A549 (cell line): ENCODE data around the gene ZBED5. TPM values are rescaled to one million over a fixed set of nuclear protein-coding genes. Genes with fewer than 3 reads are reported as not detected.

Source experiments
- ATAC-seq, 2 experiments: fragments of 200-7000 bp in 1 of 2; fragments of >200 bp in 1 of 2; cut with Nextera tagmentation in 1 of 2; cut with Tn5 transposase in 1 of 2; 3 replicates each; pipeline versions ENCODE4 v1.8.0 to v1.9.1; 2018 to 2020; ENCODE audit warnings: mild to moderate bottlenecking in 1 of 2, moderate library complexity in 1 of 2
- CTCF ChIA-PET: fragments of 300-600 bp; sonication (Branson Sonifier 250); formaldehyde crosslinking; extraction: SDS; loops from one replicate; lab custom pipeline; 2021; ENCODE audit warnings: antibody characterized with exemption, inconsistent platforms; lab: Yijun Ruan, JAX
- POLR2A ChIA-PET: fragments of 350-600 bp; formaldehyde crosslinking; extraction: SDS; loops from one replicate; lab custom pipeline; 2021; ENCODE audit warnings: antibody characterized with exemption, inconsistent platforms; lab: Yijun Ruan, JAX
- DNase-seq, 2 experiments: peaks; one replicate each; pipeline versions ENCODE4 v3.0.0 to v3.0.0-alpha.2; 2011 to 2016; ENCODE audit warnings: low read depth in 1 of 2, low spot score in 1 of 2
- FAIRE-seq: peaks from 2 replicates; lab custom pipeline; 2011; peaks lifted over from hg19 to GRCh38; lab: Jason Lieb, UNC
- H3K27ac ChIP-seq, 2 experiments: fragments of >200 bp; sonication (Bioruptor Twin); formaldehyde crosslinking; 3 replicates each; pipeline ENCODE4 v1.5.1; 2016 to 2017
- H3K4me1 ChIP-seq: fragments of >200 bp; sonication (Bioruptor Twin); formaldehyde crosslinking; 3 replicates; pipeline ENCODE4 v1.6.1; 2016
- H3K4me2 ChIP-seq: fragments of >200 bp; sonication (Bioruptor Twin); formaldehyde crosslinking; 3 replicates; pipeline ENCODE4 v1.6.1; 2016
- H3K4me3 ChIP-seq: fragments of >200 bp; sonication (Bioruptor Twin); formaldehyde crosslinking; 3 replicates; pipeline ENCODE4 v1.5.1; 2016
- H3K9me3 ChIP-seq: fragments of >200 bp; sonication (Bioruptor Twin); formaldehyde crosslinking; 3 replicates; pipeline ENCODE4 v1.6.1; 2016
- CEBPB ChIP-seq, 2 experiments: fragments of >200 bp in 1 of 2; sonication (Bioruptor Twin) in 1 of 2; formaldehyde crosslinking in 1 of 2; IDR thresholded peaks; 2 replicates each; pipeline ENCODE4 v1.6.1; 2012 to 2016
- FOSL2 ChIP-seq, 2 experiments: fragments of 450-650 bp in 1 of 2; fragments of >200 bp in 1 of 2; sonication (Bioruptor Twin) in 1 of 2; formaldehyde crosslinking; IDR thresholded peaks; 2 replicates each; pipeline versions ENCODE4 v1.5.0 to v1.6.1; 2016 to 2020; ENCODE audit warnings: mild to moderate bottlenecking in 1 of 2, moderate library complexity in 1 of 2
- GATA3 ChIP-seq: IDR thresholded peaks from 2 replicates; pipeline ENCODE4 v1.6.1; 2012; ENCODE audit warnings: borderline replicate concordance
- JUNB ChIP-seq: fragments of >200 bp; sonication (Bioruptor Twin); formaldehyde crosslinking; IDR thresholded peaks from 2 replicates; pipeline ENCODE4 v1.6.1; 2016
- MAZ ChIP-seq: fragments of 150-350 bp; IDR thresholded peaks from 2 replicates; pipeline ENCODE4 v1.6.1; 2014; ENCODE audit warnings: antibody characterized with exemption, low read depth, low read length, borderline replicate concordance
- MYC ChIP-seq: IDR thresholded peaks from 2 replicates; pipeline ENCODE4 v1.6.1; 2012; ENCODE audit warnings: mild to moderate bottlenecking, inconsistent platforms, low read length, improper control_type of control experiment, borderline replicate concordance
- RAD21 ChIP-seq, 2 experiments: fragments of >200 bp in 1 of 2; sonication (Bioruptor Twin) in 1 of 2; formaldehyde crosslinking in 1 of 2; IDR thresholded peaks in 1 of 2; conservative IDR thresholded peaks in 1 of 2; 2 replicates in 1 of 2; 3 replicates in 1 of 2; pipeline ENCODE4 v1.6.1; 2012 to 2018; ENCODE audit warnings: inconsistent platforms in 1 of 2
- RFX5 ChIP-seq: fragments of 450-650 bp; IDR thresholded peaks from 2 replicates; pipeline ENCODE4 v1.7.1; 2014; ENCODE audit warnings: antibody characterized with exemption, mild to moderate bottlenecking, moderate library complexity
- SMC3 ChIP-seq: fragments of >200 bp; sonication (Bioruptor Twin); formaldehyde crosslinking; IDR thresholded peaks from 3 replicates; pipeline ENCODE4 v1.6.1; 2018; ENCODE audit warnings: inconsistent platforms
- WGBS: methylation state at CpG from one replicate; pipeline ENCODE4 v1.1.6; 2017; ENCODE audit errors: missing lambda C conversion rate; 5-methylcytosine and 5-hydroxymethylcytosine counted together
- polyA plus RNA-seq, 4 experiments: library from polyadenylated mRNA; depleted of rRNA in 3 of 4; stranded (reverse); fragments of >200 nt; fragmentation: RNase III in 1 of 4; extraction: RNeasy Plus Mini Kit Qiagen cat#74134 plus additional on column Dnase treatment in 1 of 4; gene quantifications; 2 replicates in 3 of 4; 3 replicates in 1 of 4; pipeline ENCODE4 v1.2.3, GENCODE V29; 2011 to 2017
- TF ChIP-seq, protein P1 (sequence below): fragments of >200 bp; sonication (Bioruptor Twin); formaldehyde crosslinking; IDR thresholded peaks from 3 replicates; pipeline ENCODE4 v1.5.1; 2016
- TF ChIP-seq, protein P2 (sequence below): fragments of 200-600 bp; sonication (generic); IDR thresholded peaks from 2 replicates; pipeline ENCODE4 v1.6.1; 2016; ENCODE audit warnings: antibody characterized with exemption, mild to moderate bottlenecking, moderate library complexity
- TF ChIP-seq, protein P3 (sequence below): fragments of >200 bp; sonication (Bioruptor Twin); formaldehyde crosslinking; IDR thresholded peaks from 2 replicates; pipeline ENCODE4 v1.6.1; 2016

The ZBED5 gene
- polyA plus RNA-seq, 2 of the 4 experiments (the other 2 are of a cell fraction) = 60.6 to 132 TPM

DNA sequence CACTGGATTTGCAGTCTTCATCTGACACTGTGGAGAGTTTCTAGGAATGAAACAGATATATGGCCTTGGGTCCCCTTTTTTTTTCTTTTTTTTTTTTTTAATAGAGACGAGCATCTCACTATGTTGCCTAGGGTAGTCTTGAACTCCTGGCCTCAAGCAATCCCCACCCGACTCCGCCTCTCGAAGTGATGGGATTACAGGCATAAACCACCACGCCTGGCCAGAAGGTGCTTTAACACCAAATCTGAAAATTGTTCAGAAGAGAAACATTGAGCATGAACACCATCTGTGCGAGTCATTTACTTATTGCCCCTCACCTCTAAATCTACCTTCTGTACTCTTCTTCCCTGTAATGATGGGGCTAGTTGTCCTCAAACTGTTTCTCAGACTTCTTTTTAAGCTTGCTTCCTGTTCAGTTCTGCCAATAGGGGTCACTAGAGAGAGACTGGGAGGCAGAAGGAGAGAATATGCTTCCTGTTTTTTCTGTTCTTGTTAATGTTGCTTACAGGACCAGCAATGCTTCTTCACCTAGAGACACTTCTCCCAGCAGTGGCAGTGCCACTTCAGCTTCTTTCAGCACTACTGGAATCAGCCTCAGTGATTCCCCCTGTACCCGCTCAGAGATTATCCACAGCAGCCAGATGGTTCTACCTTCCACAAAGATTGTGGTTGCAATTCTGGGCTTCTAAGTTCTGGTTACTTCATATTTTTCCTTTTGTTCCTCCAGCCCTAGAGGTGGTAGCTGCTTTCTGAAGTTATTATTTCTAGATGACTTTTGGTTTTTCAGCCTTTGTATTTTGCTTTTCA lies 20.8 kb upstream of the ZBED5 start:
- 91% methylated on average over 7 of the region's 7 CpGs for WGBS
- peak; percentile 86 for FAIRE-seq
- DNase-seq = peak; percentile 31 to 81
- ChIA-PET CTCF (interaction anchor here (0.6 to 3.9 kb wide), 16 partner anchors 9 to 149 kb away, joined by 3 to 21 read pairs (median 6); partner anchors contain the start of gene EIF4G2), POLR2A (interaction anchor here (0.8 to 1.0 kb wide), 4 partner anchors 21 to 70 kb away, joined by 3 to 6 read pairs (median 4); partner anchors contain the start of genes EIF4G2 and ZBED5)
- Histone ChIP-seq H3K4me1 (peaks cover 45% of the 10 kb centered on the region), H3K4me2 (no peak overlapping the region; the same call in 2 of the 3 replicates), H3K4me3 (no peak overlapping the region), H3K27ac (peak overlapping the region; percentile 59 to 78), H3K9me3 (peaks cover 12% of the 10 kb centered on the region)
- TF ChIP-seq, protein P1, sequence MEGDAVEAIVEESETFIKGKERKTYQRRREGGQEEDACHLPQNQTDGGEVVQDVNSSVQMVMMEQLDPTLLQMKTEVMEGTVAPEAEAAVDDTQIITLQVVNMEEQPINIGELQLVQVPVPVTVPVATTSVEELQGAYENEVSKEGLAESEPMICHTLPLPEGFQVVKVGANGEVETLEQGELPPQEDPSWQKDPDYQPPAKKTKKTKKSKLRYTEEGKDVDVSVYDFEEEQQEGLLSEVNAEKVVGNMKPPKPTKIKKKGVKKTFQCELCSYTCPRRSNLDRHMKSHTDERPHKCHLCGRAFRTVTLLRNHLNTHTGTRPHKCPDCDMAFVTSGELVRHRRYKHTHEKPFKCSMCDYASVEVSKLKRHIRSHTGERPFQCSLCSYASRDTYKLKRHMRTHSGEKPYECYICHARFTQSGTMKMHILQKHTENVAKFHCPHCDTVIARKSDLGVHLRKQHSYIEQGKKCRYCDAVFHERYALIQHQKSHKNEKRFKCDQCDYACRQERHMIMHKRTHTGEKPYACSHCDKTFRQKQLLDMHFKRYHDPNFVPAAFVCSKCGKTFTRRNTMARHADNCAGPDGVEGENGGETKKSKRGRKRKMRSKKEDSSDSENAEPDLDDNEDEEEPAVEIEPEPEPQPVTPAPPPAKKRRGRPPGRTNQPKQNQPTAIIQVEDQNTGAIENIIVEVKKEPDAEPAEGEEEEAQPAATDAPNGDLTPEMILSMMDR = peak; percentile 55
- no peak for TF ChIP-seq JUNB
- TF ChIP-seq RAD21 (conservative IDR thresholded peaks at IDR 0.05 in 1 of 2, IDR thresholded peaks at IDR 0.05 in 1 of 2) = peak; percentile 32 to 48; a peak in 2 of 5 replicates
- TF ChIP-seq SMC3 = peak; percentile 34; the same call in 1 of the 3 replicates
- ATAC-seq = peak; percentile 66 to 80; a peak in 5 of 6 replicates

DNA sequence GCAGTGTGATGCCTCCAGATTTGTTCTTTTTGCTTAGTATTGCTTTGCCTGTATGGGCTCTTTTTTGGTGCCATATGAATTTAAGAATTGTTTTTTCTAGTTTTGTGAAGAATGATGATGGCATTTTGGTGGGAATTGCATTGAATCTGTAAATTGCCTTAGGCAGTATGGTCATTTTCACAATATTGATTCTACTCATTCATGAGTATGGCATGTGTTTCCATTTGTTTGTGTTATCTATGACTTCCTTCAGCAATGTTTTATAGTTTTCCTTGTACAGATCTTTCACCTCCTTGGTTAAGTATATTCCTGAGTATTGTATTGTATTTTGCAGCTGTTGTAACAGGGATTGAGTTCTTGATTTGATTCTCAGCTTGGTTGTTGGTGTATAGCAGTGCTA lies 18.3 kb upstream of the ZBED5 start:
- CTCF ChIA-PET = interaction anchor here (0.7 to 1.9 kb wide), 3 partner anchors 10 to 83 kb away, joined by 3 to 4 read pairs (median 3); no protein-coding TSS in a partner anchor
- Histone ChIP-seq H3K4me2 (peak overlapping the region; percentile 25), H3K4me3 (no peak overlapping the region), H3K4me1 (peaks cover 36% of the 10 kb centered on the region), H3K27ac (peak overlapping the region; percentile 31 to 76; a peak in 5 of 6 replicates), H3K9me3 (peaks cover 25% of the 10 kb centered on the region)
- no peak for FAIRE-seq
- TF ChIP-seq RFX5 (no peak), MAZ (no peak), FOSL2 (IDR thresholded peaks at IDR 0.05) (no peak), FOSL2 (CRISPR knock-in tag; IDR thresholded peaks at IDR 0.05) (peak; percentile 60), MYC (no peak), GATA3 (peak; percentile 28; the same call in 1 of the 2 replicates), CEBPB (IDR thresholded peaks at IDR 0.05) (peak in 1 of 2 experiments; percentile 39; a peak in 1 of 4 replicates)
- TF ChIP-seq, protein P2, sequence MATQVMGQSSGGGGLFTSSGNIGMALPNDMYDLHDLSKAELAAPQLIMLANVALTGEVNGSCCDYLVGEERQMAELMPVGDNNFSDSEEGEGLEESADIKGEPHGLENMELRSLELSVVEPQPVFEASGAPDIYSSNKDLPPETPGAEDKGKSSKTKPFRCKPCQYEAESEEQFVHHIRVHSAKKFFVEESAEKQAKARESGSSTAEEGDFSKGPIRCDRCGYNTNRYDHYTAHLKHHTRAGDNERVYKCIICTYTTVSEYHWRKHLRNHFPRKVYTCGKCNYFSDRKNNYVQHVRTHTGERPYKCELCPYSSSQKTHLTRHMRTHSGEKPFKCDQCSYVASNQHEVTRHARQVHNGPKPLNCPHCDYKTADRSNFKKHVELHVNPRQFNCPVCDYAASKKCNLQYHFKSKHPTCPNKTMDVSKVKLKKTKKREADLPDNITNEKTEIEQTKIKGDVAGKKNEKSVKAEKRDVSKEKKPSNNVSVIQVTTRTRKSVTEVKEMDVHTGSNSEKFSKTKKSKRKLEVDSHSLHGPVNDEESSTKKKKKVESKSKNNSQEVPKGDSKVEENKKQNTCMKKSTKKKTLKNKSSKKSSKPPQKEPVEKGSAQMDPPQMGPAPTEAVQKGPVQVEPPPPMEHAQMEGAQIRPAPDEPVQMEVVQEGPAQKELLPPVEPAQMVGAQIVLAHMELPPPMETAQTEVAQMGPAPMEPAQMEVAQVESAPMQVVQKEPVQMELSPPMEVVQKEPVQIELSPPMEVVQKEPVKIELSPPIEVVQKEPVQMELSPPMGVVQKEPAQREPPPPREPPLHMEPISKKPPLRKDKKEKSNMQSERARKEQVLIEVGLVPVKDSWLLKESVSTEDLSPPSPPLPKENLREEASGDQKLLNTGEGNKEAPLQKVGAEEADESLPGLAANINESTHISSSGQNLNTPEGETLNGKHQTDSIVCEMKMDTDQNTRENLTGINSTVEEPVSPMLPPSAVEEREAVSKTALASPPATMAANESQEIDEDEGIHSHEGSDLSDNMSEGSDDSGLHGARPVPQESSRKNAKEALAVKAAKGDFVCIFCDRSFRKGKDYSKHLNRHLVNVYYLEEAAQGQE = no peak
- TF ChIP-seq, all 56 proteins: peak for 3
- DNase-seq (no peak), ATAC-seq (no peak; a peak in 1 of 6 replicates)
- POLR2A ChIA-PET = interaction anchor here (1.9 kb wide), 1 partner anchor 67 kb away, joined by 10 read pairs; the partner anchor contains the start of gene EIF4G2

DNA sequence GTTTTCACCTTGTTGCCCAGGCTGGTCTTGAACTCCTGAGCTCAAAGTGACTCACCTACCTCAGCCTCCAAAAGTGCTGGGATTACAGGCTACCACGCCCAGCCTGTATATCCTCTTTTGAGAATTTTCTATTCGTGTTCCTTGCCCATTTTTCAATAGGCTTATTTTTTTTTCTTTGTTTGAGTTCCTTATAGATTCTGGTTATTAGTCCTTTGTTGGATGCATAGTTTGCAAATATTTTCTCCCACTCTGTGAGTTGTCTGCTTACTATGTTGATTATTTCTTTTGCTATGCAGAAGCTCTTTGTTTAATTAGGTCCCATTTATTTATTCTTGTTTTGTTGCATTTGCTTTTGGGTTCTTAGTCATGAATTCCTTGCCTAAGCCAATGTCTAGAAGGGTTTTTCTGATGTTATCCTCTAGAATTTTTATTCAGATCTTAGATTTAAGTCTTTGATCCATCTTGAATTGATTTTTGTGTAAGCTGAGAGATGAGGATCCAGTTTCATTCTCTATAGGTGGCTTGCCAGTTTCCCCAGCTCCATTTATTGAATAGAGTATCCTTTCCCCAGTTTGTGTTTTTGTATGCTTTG lies 17.7 kb upstream of the ZBED5 start:
- WGBS = 28% methylated on average over 2 of the region's 2 CpGs
- no peak for TF ChIP-seq FOSL2 (IDR thresholded peaks at IDR 0.05)
- peak; percentile 51; the same call in 1 of the 2 replicates for TF ChIP-seq FOSL2 (CRISPR knock-in tag; IDR thresholded peaks at IDR 0.05)
- peak in 1 of 2 experiments; percentile 32; a peak in 1 of 4 replicates for TF ChIP-seq CEBPB (IDR thresholded peaks at IDR 0.05)
- TF ChIP-seq, protein P3, sequence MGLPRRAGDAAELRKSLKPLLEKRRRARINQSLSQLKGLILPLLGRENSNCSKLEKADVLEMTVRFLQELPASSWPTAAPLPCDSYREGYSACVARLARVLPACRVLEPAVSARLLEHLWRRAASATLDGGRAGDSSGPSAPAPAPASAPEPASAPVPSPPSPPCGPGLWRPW = no peak
- peak; percentile 74; the same call in 1 of the 2 replicates for TF ChIP-seq GATA3
- ChIA-PET CTCF (interaction anchor here (0.7 to 1.9 kb wide), 3 partner anchors 11 to 83 kb away, joined by 3 to 4 read pairs (median 3); no protein-coding TSS in a partner anchor), POLR2A (interaction anchor here (1.9 kb wide), 1 partner anchor 66 kb away, joined by 10 read pairs; the partner anchor contains the start of gene EIF4G2)
- Histone ChIP-seq H3K4me3 (no peak overlapping the region), H3K9me3 (peaks cover 25% of the 10 kb centered on the region), H3K27ac (peak overlapping the region; percentile 31 to 76; a peak in 5 of 6 replicates), H3K4me2 (peak overlapping the region; percentile 25), H3K4me1 (peaks cover 36% of the 10 kb centered on the region)
- ATAC-seq (peak in 1 of 2 experiments; percentile 51; a peak in 3 of 6 replicates), FAIRE-seq (peak; percentile 67), DNase-seq (peak in 1 of 2 experiments; percentile 54)
